Ovary (tissue), 9 donors: ENCODE measurements around the gene PRPF4. TPM values are rescaled to one million over a fixed set of nuclear protein-coding genes. Genes with fewer than 3 reads are reported as not detected.
A peak's percentile ranks its signal among the peaks of the same experiment; 100 is the strongest.

Experiments
- DNase-seq, 5 donors: peaks; one replicate each; pipeline ENCODE4 v3.0.0-alpha.2; 2019 to 2020
- H3K27ac ChIP-seq, 2 donors: fragments of 200-600 bp; one replicate each; pipeline versions ENCODE4 v1.5.1 to v1.8.0; 2019 to 2022
- H3K27me3 ChIP-seq: fragments of 200-600 bp; one replicate; pipeline ENCODE4 v1.8.0; 2022
- H3K36me3 ChIP-seq: fragments of 200-600 bp; sonication (generic); one replicate; pipeline ENCODE4 v1.5.1; 2019
- H3K4me1 ChIP-seq: one replicate; pipeline ENCODE4 v1.8.1; 2013; ENCODE audit warnings: mild to moderate bottlenecking, moderate library complexity; ENCODE audit not compliant: insufficient read depth
- H3K4me3 ChIP-seq: fragments of 200-600 bp; sonication (generic); one replicate; pipeline ENCODE4 v1.5.1; 2017
- H3K9me3 ChIP-seq, 2 donors: fragments of 200-600 bp in 1 of 2; sonication (generic) in 1 of 2; one replicate each; pipeline versions ENCODE4 v1.5.1 to v1.8.1; 2013 to 2019; ENCODE audit warnings: mild to moderate bottlenecking in 1 of 2, moderate library complexity in 1 of 2
- EP300 ChIP-seq: sonication (generic); formaldehyde crosslinking; IDR thresholded peaks from one replicate; pipeline ENCODE4 v1.6.1; 2017; ENCODE audit warnings: antibody characterized with exemption
- POLR2A ChIP-seq: fragments of 450-650 bp; IDR thresholded peaks from one replicate; pipeline ENCODE4 v1.6.1; 2017; ENCODE audit warnings: antibody characterized with exemption, mild to moderate bottlenecking, moderate library complexity
- WGBS, 3 donors: extraction: QIAGEN DNeasy Blood & Tissue Kit in 1 of 3; methylation state at CpG; one replicate each; pipeline versions ENCODE4 v1.1.5 to v1.1.7; 2013 to 2017; 5-methylcytosine and 5-hydroxymethylcytosine counted together
- intact Hi-C, 4 donors: fragments of 100-400 bp; cut with DNase I; formaldehyde crosslinking; loops; one replicate each; pipeline versions ENCODE4 v1.11.0 to v1.15.1; 2022 to 2023
- polyA plus RNA-seq, 2 donors: library from polyadenylated mRNA; stranded (reverse); fragments of 200-250 nt in 1 of 2; fragments of 350-450 nt in 1 of 2; fragmentation: Illumina TruSeq in 1 of 2; extraction: RNeasy Lipid Tissue Mini Kit (QIAGEN cat#74804) in 1 of 2; gene quantifications; one replicate each; pipeline ENCODE4 v1.2.3, GENCODE V29; 2013 to 2014
- total RNA-seq, 7 donors: library from RNA; depleted of rRNA in 2 of 7; stranded (reverse); fragments of >200 nt in 2 of 7; fragmentation: NEBNext Ultra II Directional in 3 of 7; extraction: Animal tissue kit (Norgen Biotek cat#: 25700) in 3 of 7; gene quantifications; one replicate each; pipeline versions ENCODE4 v1.1.0 to v1.2.4, GENCODE V29; 2016 to 2023
- TF ChIP-seq, protein P1 (sequence below), 3 donors: fragments of 450-650 bp in 2 of 3; fragments of 200-600 bp in 1 of 3; IDR thresholded peaks; one replicate each; pipeline versions ENCODE4 v1.5.1 to v1.8.0; 2016 to 2022; ENCODE audit warnings: antibody characterized with exemption in 3 of 3, mild to moderate bottlenecking in 1 of 3
- donor health status: DM: no; HTN: no; CAD: no; lungs with moderate emphysema.
- donor health status: DM: no; HTN: no; CAD: no.
- donor health status: Bipolar disorder and iron deficiency.
- donor health status: DM: yes; HTN: yes; CAD: no.
- donor health status: DM: no; HTN: no; CAD: no.
- donor health status: DM: yes; HTN: yes; CAD: no.

PRPF4 gene
- total and polyA plus RNA-seq, 9 donors = 12.5 to 30.8 (median 22.3) TPM

DNA sequence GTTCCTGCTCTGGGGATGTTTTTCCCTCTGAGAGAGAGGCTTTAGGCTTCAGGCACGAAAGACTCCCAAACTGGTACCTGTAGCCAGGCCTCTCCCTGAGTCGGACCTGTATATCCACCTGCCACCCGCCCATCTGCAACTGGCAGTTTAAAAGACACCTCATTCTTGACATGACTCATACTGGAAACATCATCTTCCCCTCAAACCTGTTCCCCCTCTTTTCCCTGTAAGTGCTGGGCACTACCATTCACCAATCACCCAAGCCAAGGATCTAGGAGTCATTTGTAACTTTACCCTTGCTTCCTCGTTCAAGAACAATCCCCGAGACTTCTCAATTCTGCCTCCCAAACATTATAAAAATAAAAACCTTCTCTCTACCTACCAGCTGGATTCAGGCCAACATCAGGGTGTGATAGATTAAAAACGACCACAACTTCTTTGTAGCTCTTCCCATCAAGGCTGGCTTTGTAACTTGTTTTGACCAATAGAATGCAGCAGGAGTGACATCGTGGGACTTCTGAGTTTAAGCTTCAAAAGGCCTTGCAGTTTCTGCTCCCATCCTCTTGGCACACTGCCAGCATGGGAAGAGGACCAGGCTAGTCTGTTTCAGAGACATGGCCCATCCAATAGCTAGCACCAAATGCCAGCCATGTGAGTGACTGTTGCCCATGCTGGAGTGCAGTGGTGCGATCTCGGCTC lies 66.4 kb downstream of the PRPF4 start:
- intact Hi-C loops = loop anchor here in 1 of 4 donors (5.0 kb wide), 1 partner anchor 35 kb away; the partner anchor contains the start of gene HDHD3
- H3K27ac ChIP-seq = no peak overlapping the region
- H3K4me3 ChIP-seq = no peak overlapping the region

More for the DNA sequence above, 66.4 kb downstream of the PRPF4 start:
- no peaks in the 10 kb centered on the region for H3K27me3 ChIP-seq
- TF ChIP-seq POLR2A (no peak), EP300 (no peak)
- TF ChIP-seq, protein P1, sequence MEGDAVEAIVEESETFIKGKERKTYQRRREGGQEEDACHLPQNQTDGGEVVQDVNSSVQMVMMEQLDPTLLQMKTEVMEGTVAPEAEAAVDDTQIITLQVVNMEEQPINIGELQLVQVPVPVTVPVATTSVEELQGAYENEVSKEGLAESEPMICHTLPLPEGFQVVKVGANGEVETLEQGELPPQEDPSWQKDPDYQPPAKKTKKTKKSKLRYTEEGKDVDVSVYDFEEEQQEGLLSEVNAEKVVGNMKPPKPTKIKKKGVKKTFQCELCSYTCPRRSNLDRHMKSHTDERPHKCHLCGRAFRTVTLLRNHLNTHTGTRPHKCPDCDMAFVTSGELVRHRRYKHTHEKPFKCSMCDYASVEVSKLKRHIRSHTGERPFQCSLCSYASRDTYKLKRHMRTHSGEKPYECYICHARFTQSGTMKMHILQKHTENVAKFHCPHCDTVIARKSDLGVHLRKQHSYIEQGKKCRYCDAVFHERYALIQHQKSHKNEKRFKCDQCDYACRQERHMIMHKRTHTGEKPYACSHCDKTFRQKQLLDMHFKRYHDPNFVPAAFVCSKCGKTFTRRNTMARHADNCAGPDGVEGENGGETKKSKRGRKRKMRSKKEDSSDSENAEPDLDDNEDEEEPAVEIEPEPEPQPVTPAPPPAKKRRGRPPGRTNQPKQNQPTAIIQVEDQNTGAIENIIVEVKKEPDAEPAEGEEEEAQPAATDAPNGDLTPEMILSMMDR (IDR thresholded peaks at IDR 0.05) = no peak
- 71 to 76% (median 75%) methylated on average over 9 of the region's 9 CpGs for WGBS, 3 donors
- no peaks in the 10 kb centered on the region for H3K36me3 ChIP-seq
- DNase-seq = peak in 1 of 5 donors; percentile 41
- H3K9me3 ChIP-seq = no peaks in the 10 kb centered on the region
- peaks cover 5% of the 10 kb centered on the region for H3K4me1 ChIP-seq

Other genes with a start within 250 kb of the PRPF4 start
- 10 to 100 TPM in 1 of 7 donors, 1 to 10 TPM in 6; 3.7 to 11.4 (median 6.7) TPM for gene ZFP37, start 218.9 kb upstream of the PRPF4 start, total RNA-seq
- 1 to 10 TPM; 4.8 TPM for gene ZFP37, start 218.9 kb upstream of the PRPF4 start, polyA plus RNA-seq
- 10 to 100 TPM in 2 of 7 donors, 1 to 10 TPM in 5; 3.4 to 21.1 (median 6.0) TPM for gene SLC31A2, start 124.7 kb upstream of the PRPF4 start, total RNA-seq
- gene SLC31A2, start 124.7 kb upstream of the PRPF4 start, polyA plus RNA-seq = 10 to 100 TPM in 1 of 2 donors, 1 to 10 TPM in 1; 5.5 to 15.7 TPM
- gene FKBP15, start 54.4 kb upstream of the PRPF4 start, total RNA-seq = 10 to 100 TPM; 11.9 to 32.9 (median 20.2) TPM
- gene FKBP15, start 54.4 kb upstream of the PRPF4 start, polyA plus RNA-seq = 10 to 100 TPM; 10.9 to 29.0 TPM
- gene SLC31A1, start 54.1 kb upstream of the PRPF4 start, total RNA-seq = 10 to 100 TPM in 5 of 7 donors, 1 to 10 TPM in 2; 6.6 to 18.7 (median 12.5) TPM
- gene SLC31A1, start 54.1 kb upstream of the PRPF4 start, polyA plus RNA-seq = 10 to 100 TPM in 1 of 2 donors, 1 to 10 TPM in 1; 5.3 to 24.1 TPM
- gene CDC26, start 86 bp upstream of the PRPF4 start, total RNA-seq = 10 to 100 TPM; 24.2 to 40.0 (median 27.5) TPM
- 10 to 100 TPM; 27.7 to 57.3 TPM for gene CDC26, start 86 bp upstream of the PRPF4 start, polyA plus RNA-seq
- gene RNF183, start 27.7 kb downstream of the PRPF4 start, total RNA-seq = 1 to 10 TPM in 1 of 7 donors, under 1 TPM in 2, not detected in 4; 0.38 to 1.3 (median 0.57) TPM
- under 1 TPM in 1 of 2 donors, not detected in 1; 0.06 TPM for gene RNF183, start 27.7 kb downstream of the PRPF4 start, polyA plus RNA-seq
- 1 to 10 TPM; 1.7 to 5.3 (median 3.4) TPM for gene WDR31, start 64.6 kb downstream of the PRPF4 start, total RNA-seq
- 1 to 10 TPM; 1.9 to 4.6 TPM for gene WDR31, start 64.6 kb downstream of the PRPF4 start, polyA plus RNA-seq
- 1 to 10 TPM in 1 of 7 donors, under 1 TPM in 5, not detected in 1; 0.10 to 6.9 (median 0.41) TPM for gene BSPRY, start 73.9 kb downstream of the PRPF4 start, total RNA-seq
- gene BSPRY, start 73.9 kb downstream of the PRPF4 start, polyA plus RNA-seq = under 1 TPM; 0.11 to 0.47 TPM
- 10 to 100 TPM; 15.4 to 23.9 (median 21.1) TPM for gene HDHD3, start 101.3 kb downstream of the PRPF4 start, total RNA-seq
- 10 to 100 TPM in 1 of 2 donors, 1 to 10 TPM in 1; 8.9 to 24.9 TPM for gene HDHD3, start 101.3 kb downstream of the PRPF4 start, polyA plus RNA-seq
- 10 to 100 TPM; 14.3 to 59.3 (median 34.7) TPM for gene ALAD, start 125.6 kb downstream of the PRPF4 start, total RNA-seq
- 10 to 100 TPM; 46.8 to 57.0 TPM for gene ALAD, start 125.6 kb downstream of the PRPF4 start, polyA plus RNA-seq
- gene POLE3, start 135.0 kb downstream of the PRPF4 start, total RNA-seq = 10 to 100 TPM; 12.3 to 27.5 (median 24.2) TPM
- 10 to 100 TPM; 28.2 to 53.6 TPM for gene POLE3, start 135.0 kb downstream of the PRPF4 start, polyA plus RNA-seq
- gene C9orf43, start 135.1 kb downstream of the PRPF4 start, total RNA-seq = under 1 TPM; 0.48 to 0.92 (median 0.84) TPM
- gene C9orf43, start 135.1 kb downstream of the PRPF4 start, polyA plus RNA-seq = 1 to 10 TPM in 1 of 2 donors, under 1 TPM in 1; 0.46 to 1.2 TPM
- gene RGS3, start 188.1 kb downstream of the PRPF4 start, total RNA-seq = 10 to 100 TPM in 6 of 7 donors, 1 to 10 TPM in 1; 6.1 to 49.3 (median 15.9) TPM
- 10 to 100 TPM; 15.0 to 15.4 TPM for gene RGS3, start 188.1 kb downstream of the PRPF4 start, polyA plus RNA-seq